HepG2 (cell line): ENCODE results near the gene C21orf58. TPM values are rescaled to one million over a fixed set of nuclear protein-coding genes. Genes with fewer than 3 reads are reported as not detected.

Experiments
- ATAC-seq: fragments of 200-7000 bp; cut with Tn5 transposase; 3 replicates; pipeline ENCODE4 v1.9.1; 2020; ENCODE audit warnings: mild to moderate bottlenecking, moderate library complexity
- BruUV-seq: library from RNA; stranded (reverse); fragments of 400-500 nt; replicated peaks from 2 replicates; lab custom pipeline; 2021; lab: Mats Ljungman, UMichigan
- CTCF ChIA-PET: fragments of 300-600 bp; formaldehyde crosslinking; extraction: SDS; loops from one replicate; lab custom pipeline; 2021; ENCODE audit warnings: low total read pairs, inconsistent platforms, low intra/inter-chr PET ratio; lab: Yijun Ruan, JAX
- POLR2A ChIA-PET: fragments of 350-600 bp; sonication (Branson Sonifier 250); formaldehyde crosslinking; loops from one replicate; lab custom pipeline; 2020; ENCODE audit warnings: antibody characterized with exemption, inconsistent platforms; lab: Yijun Ruan, JAX
- DNase-seq: peaks from one replicate; pipeline ENCODE4 v3.0.0-alpha.2; 2015; ENCODE audit warnings: low spot score
- FAIRE-seq: peaks from 3 replicates; lab custom pipeline; 2011; peaks lifted over from hg19 to GRCh38; lab: Jason Lieb, UNC
- H2AFZ ChIP-seq: one replicate; pipeline ENCODE4 v1.6.1; 2011; ENCODE audit warnings: low read length, inconsistent platforms
- H3K27ac ChIP-seq: fragments of 300-600 bp; 3 replicates; pipeline ENCODE4 v1.8.0; 2011; ENCODE audit warnings: mixed run types, mild to moderate bottlenecking, mixed read lengths, low read length, inconsistent platforms; ENCODE audit not compliant: insufficient read depth; ENCODE audit errors: extremely low read length
- H3K27me3 ChIP-seq, 2 experiments: fragments of 200-600 bp in 1 of 2; 2 replicates in 1 of 2; 3 replicates in 1 of 2; pipeline versions ENCODE4 v1.6.0 to v1.8.0; 2011; ENCODE audit warnings: low read length in 2 of 2, mild to moderate bottlenecking in 2 of 2, moderate library complexity in 2 of 2, inconsistent platforms in 1 of 2; ENCODE audit not compliant: insufficient read depth in 2 of 2, control insufficient read depth in 1 of 2
- H3K36me3 ChIP-seq, 2 experiments: fragments of 200-600 bp in 1 of 2; replicated peaks in 1 of 2; 2 replicates in 1 of 2; 3 replicates in 1 of 2; pipeline versions ENCODE4 v1.5.1 to v1.8.0; 2011; ENCODE audit warnings: low read length in 2 of 2, inconsistent platforms in 1 of 2; ENCODE audit not compliant: insufficient read depth in 2 of 2, control insufficient read depth in 1 of 2
- H3K4me1 ChIP-seq: 2 replicates; pipeline ENCODE4 v1.5.1; 2012; ENCODE audit warnings: low read length, inconsistent platforms; ENCODE audit not compliant: insufficient read depth
- H3K4me2 ChIP-seq: 2 replicates; pipeline ENCODE4 v1.6.0; 2011; ENCODE audit warnings: low read depth, low read length, inconsistent platforms
- H3K4me3 ChIP-seq, 3 experiments: fragments of 200-600 bp in 1 of 3; sonication (generic), shearing (Covaris generic) in 1 of 3; replicated peaks in 1 of 3; 2 replicates each; pipeline ENCODE4 v1.5.1; 2011 to 2016; ENCODE audit warnings: low read length in 3 of 3, inconsistent platforms in 2 of 3, low read depth in 2 of 3, mild to moderate bottlenecking in 2 of 3, control low read depth in 1 of 3, mixed read lengths in 1 of 3; ENCODE audit not compliant: insufficient read depth in 1 of 3
- H3K79me2 ChIP-seq: one replicate; pipeline ENCODE4 v1.6.1; 2011; ENCODE audit warnings: low read length, inconsistent platforms; ENCODE audit not compliant: insufficient read depth
- H3K9ac ChIP-seq: 2 replicates; pipeline ENCODE4 v1.6.0; 2011; ENCODE audit warnings: mild to moderate bottlenecking, low read depth, low read length, inconsistent platforms; ENCODE audit not compliant: insufficient read depth
- H3K9me3 ChIP-seq: 2 replicates; pipeline ENCODE4 v1.5.1; 2012; ENCODE audit warnings: mild to moderate bottlenecking, low read length
- H4K20me1 ChIP-seq: 2 replicates; pipeline ENCODE4 v1.6.0; 2011; ENCODE audit warnings: inconsistent platforms, mild to moderate bottlenecking, low read length, moderate library complexity; ENCODE audit not compliant: insufficient read depth
- HCFC1 ChIP-seq: fragments of 150-350 bp; IDR thresholded peaks from 2 replicates; pipeline ENCODE4 v1.6.1; 2014; ENCODE audit warnings: low read depth, low read length
- HMG20B ChIP-seq: conservative IDR thresholded peaks from 2 replicates; pipeline ENCODE4 v1.6.1; 2016; ENCODE audit warnings: missing genetic modification reagents, missing compliant biosample characterization
- KLF16 ChIP-seq, 2 experiments: sonication (generic) in 1 of 2; formaldehyde crosslinking in 1 of 2; IDR thresholded peaks; 2 replicates each; pipeline versions ENCODE4 v1.6.1 to v1.8.0; 2016 to 2023; ENCODE audit warnings: missing genetic modification reagents in 2 of 2, missing compliant biosample characterization in 1 of 2
- KLF9 ChIP-seq: IDR thresholded peaks from 2 replicates; pipeline ENCODE4 v1.6.1; 2016; ENCODE audit warnings: low read depth
- PAF1 ChIP-seq: IDR thresholded peaks from 2 replicates; pipeline ENCODE4 v1.6.1; 2016; ENCODE audit warnings: missing genetic modification reagents, missing compliant biosample characterization
- SIX1 ChIP-seq: sonication (generic); formaldehyde crosslinking; IDR thresholded peaks from 2 replicates; pipeline ENCODE4 v1.4.0; 2020; ENCODE audit warnings: missing genetic modification reagents, borderline replicate concordance
- SP2 ChIP-seq: sonication (generic); formaldehyde crosslinking; IDR thresholded peaks from 2 replicates; pipeline ENCODE4 v1.5.1; 2020; ENCODE audit warnings: mild to moderate bottlenecking, missing genetic modification reagents
- ZBTB10 ChIP-seq: sonication (generic); formaldehyde crosslinking; IDR thresholded peaks from 2 replicates; pipeline ENCODE4 v1.4.0; 2020; ENCODE audit warnings: missing genetic modification reagents, borderline replicate concordance
- ZNF441 ChIP-seq: sonication (generic); formaldehyde crosslinking; IDR thresholded peaks from 2 replicates; pipeline ENCODE4 v1.7.0; 2021; ENCODE audit warnings: missing genetic modification reagents, borderline replicate concordance
- ZNF75D ChIP-seq: sonication (generic); formaldehyde crosslinking; IDR thresholded peaks from 2 replicates; pipeline ENCODE4 v1.8.1; 2023; ENCODE audit warnings: missing genetic modification reagents, mild to moderate bottlenecking, borderline replicate concordance
- ZNF761 ChIP-seq: sonication (generic); formaldehyde crosslinking; conservative IDR thresholded peaks from 2 replicates; pipeline ENCODE4 v1.4.0; 2020; ENCODE audit warnings: mild to moderate bottlenecking, missing genetic modification reagents
- WGBS: methylation state at CpG from one replicate; pipeline ENCODE4 v1.1.6; 2017; ENCODE audit warnings: low lambda C conversion rate; 5-methylcytosine and 5-hydroxymethylcytosine counted together
- in situ Hi-C: cut with HindIII; loops from 2 replicates; pipeline ENCODE4 v1.10.0; 2017; ENCODE audit warnings: low pct_unique_long_range_greater_than_20kb; ENCODE audit not compliant: extremely low pct_ligation_motif_present
- intact Hi-C: fragments of 100-400 bp; cut with micrococcal nuclease; formaldehyde crosslinking; loops from one replicate; pipeline ENCODE4 v1.10.0; 2022; ENCODE audit not compliant: unreplicated experiment
- polyA plus RNA-seq, 8 experiments: library from polyadenylated mRNA; depleted of rRNA in 3 of 8; stranded (reverse) in 7 of 8; unstranded in 1 of 8; fragments of >200 nt; fragmentation: Illumina TruSeq in 4 of 8; extraction: Trizol in 4 of 8; gene quantifications; 2 replicates each; pipeline versions ENCODE4 v1.2.1 to v1.2.3, GENCODE V29; 2011 to 2016; ENCODE audit warnings: low read depth in 4 of 8, missing spikeins in 1 of 8, mixed read lengths in 1 of 8; ENCODE audit not compliant: insufficient read depth in 1 of 8
- total RNA-seq, 5 experiments: library from RNA; depleted of rRNA; stranded (reverse); fragments of >200 nt; fragmentation: Illumina TruSeq; extraction: Trizol; gene quantifications; 2 replicates each; pipeline ENCODE4 v1.2.3, GENCODE V29; 2016; ENCODE audit warnings: low read depth in 1 of 5
- TF ChIP-seq, protein P1 (sequence below): sonication (generic); formaldehyde crosslinking; IDR thresholded peaks from 2 replicates; pipeline ENCODE4 v1.5.0; 2020; ENCODE audit warnings: missing genetic modification reagents
- TF ChIP-seq, protein P2 (sequence below): IDR thresholded peaks from 2 replicates; pipeline ENCODE4 v1.6.1; 2018; ENCODE audit warnings: missing genetic modification reagents, mild to moderate bottlenecking, missing compliant biosample characterization

C21orf58 gene
- total and polyA plus RNA-seq, 2 of the 13 experiments (the other 11 are each of a cell fraction or from before 2014, with no cell fraction given), result 3.5 to 6.8 TPM

- FAIRE-seq, result no peak
- H3K9ac ChIP-seq, result no peak overlapping the region
- no peak overlapping the region for H3K27ac ChIP-seq
- in situ Hi-C loops, result no loop called here
- H3K36me3 ChIP-seq, result peaks cover 22 to 72% of the 10 kb centered on the region in 2 experiments; a peak in 4 of 5 replicates
- H2AFZ ChIP-seq, result no peak overlapping the region
- no TSS peak for BruUV-seq
- H3K4me2 ChIP-seq, result no peak overlapping the region
- H3K9me3 ChIP-seq, result no peaks in the 10 kb centered on the region
- intact Hi-C loops, result no loop called here
- no peaks in the 10 kb centered on the region for H4K20me1 ChIP-seq
- no peaks in the 10 kb centered on the region for H3K4me1 ChIP-seq
- ATAC-seq, result no peak
- no peak for DNase-seq
- H3K27me3 ChIP-seq, result no peaks in the 10 kb centered on the region
- no peaks in the 10 kb centered on the region for H3K79me2 ChIP-seq
- H3K4me3 ChIP-seq, result no peak overlapping the region
- TF ChIP-seq KLF16 (CRISPR knock-in tag; IDR thresholded peaks at IDR 0.05) (no peak), KLF9 (CRISPR knock-in tag) (no peak), ZNF761 (CRISPR knock-in tag) (no peak)
- TF ChIP-seq, protein P1, sequence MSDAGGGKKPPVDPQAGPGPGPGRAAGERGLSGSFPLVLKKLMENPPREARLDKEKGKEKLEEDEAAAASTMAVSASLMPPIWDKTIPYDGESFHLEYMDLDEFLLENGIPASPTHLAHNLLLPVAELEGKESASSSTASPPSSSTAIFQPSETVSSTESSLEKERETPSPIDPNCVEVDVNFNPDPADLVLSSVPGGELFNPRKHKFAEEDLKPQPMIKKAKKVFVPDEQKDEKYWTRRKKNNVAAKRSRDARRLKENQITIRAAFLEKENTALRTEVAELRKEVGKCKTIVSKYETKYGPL (CRISPR knock-in tag), result no peak
- CTCF ChIA-PET, result no interaction called here
- 98% methylated on average over 11 of the region's 11 CpGs for WGBS
- POLR2A ChIA-PET, result no interaction called here
Observed at GRCh38 chr21:46366091-46366490, 42.4 kb upstream of the C21orf58 start.

DNA sequence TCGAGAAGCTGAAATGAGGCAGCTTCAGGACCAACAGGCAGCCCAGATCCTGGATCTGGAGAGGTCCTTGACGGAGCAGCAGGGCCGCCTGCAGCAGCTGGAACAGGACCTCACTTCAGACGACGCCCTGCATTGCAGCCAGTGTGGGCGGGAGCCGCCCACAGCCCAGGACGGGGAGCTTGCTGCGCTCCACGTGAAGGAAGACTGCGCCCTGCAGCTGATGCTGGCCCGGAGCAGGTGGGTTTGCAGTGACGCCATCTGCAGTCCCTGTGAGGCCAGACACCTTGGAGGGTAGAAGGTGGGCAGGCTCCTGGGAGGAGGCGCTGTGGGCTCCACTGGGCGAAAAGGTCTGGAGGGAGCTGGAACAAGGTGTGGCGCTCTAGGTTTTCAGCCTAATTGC, 40.0 kb upstream of the C21orf58 start:
- Histone ChIP-seq H3K36me3 (peaks cover 21 to 58% of the 10 kb centered on the region in 2 experiments; a peak in 4 of 5 replicates), H3K4me3 (no peak overlapping the region), H3K9ac (no peak overlapping the region), H3K4me2 (no peak overlapping the region), H3K4me1 (no peaks in the 10 kb centered on the region), H3K27ac (no peak overlapping the region), H2AFZ (no peak overlapping the region), H3K9me3 (no peaks in the 10 kb centered on the region), H4K20me1 (no peaks in the 10 kb centered on the region), H3K79me2 (no peaks in the 10 kb centered on the region), H3K27me3 (no peaks in the 10 kb centered on the region)
- TF ChIP-seq ZNF75D (CRISPR knock-in tag) (no peak), HCFC1 (no peak), SIX1 (CRISPR knock-in tag) (no peak), ZBTB10 (CRISPR knock-in tag) (no peak), ZNF441 (CRISPR knock-in tag) (no peak), SP2 (CRISPR knock-in tag) (no peak), HMG20B (no peak), PAF1 (CRISPR knock-in tag) (no peak)
- TF ChIP-seq, protein P2, sequence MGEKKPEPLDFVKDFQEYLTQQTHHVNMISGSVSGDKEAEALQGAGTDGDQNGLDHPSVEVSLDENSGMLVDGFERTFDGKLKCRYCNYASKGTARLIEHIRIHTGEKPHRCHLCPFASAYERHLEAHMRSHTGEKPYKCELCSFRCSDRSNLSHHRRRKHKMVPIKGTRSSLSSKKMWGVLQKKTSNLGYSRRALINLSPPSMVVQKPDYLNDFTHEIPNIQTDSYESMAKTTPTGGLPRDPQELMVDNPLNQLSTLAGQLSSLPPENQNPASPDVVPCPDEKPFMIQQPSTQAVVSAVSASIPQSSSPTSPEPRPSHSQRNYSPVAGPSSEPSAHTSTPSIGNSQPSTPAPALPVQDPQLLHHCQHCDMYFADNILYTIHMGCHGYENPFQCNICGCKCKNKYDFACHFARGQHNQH (CRISPR knock-in tag), result no peak
- no TSS peak for BruUV-seq
- intact Hi-C loops, result no loop called here
- CTCF ChIA-PET, result no interaction called here
- in situ Hi-C loops, result no loop called here
- FAIRE-seq (no peak), DNase-seq (no peak), ATAC-seq (no peak)
- 100% methylated on average over 6 of the region's 16 CpGs for WGBS
- POLR2A ChIA-PET, result no interaction called here
